H9 (cell line): ENCODE results near the gene LILRB3. TPM values are rescaled to one million over a fixed set of nuclear protein-coding genes. Genes with fewer than 3 reads are reported as not detected.
A peak's percentile ranks its signal among the peaks of the same experiment; 100 is the strongest.
"Not testable (repeated sequence)": the region's sequence is repeated elsewhere in the genome, so short reads cannot be mapped to it uniquely, and the experiment has no call there.

Experiments
- DNase-seq: peaks from one replicate; pipeline ENCODE4 v3.0.0-alpha.2; 2017
- H2AFZ ChIP-seq: one replicate; pipeline ENCODE4 v1.6.1; 2013; ENCODE audit warnings: mild to moderate bottlenecking, low read length, control low read depth, moderate library complexity
- H2AK5ac ChIP-seq: 2 replicates; pipeline ENCODE4 v1.6.1; 2013; ENCODE audit warnings: low read length, control low read depth, mixed read lengths; ENCODE audit not compliant: insufficient read length
- H2BK120ac ChIP-seq: one replicate; pipeline ENCODE4 v1.6.1; 2013; ENCODE audit warnings: low read depth, mild to moderate bottlenecking, low read length, control low read depth, inconsistent platforms; ENCODE audit not compliant: poor library complexity, severe bottlenecking
- H2BK12ac ChIP-seq: 2 replicates; pipeline ENCODE4 v1.6.1; 2013; ENCODE audit warnings: low read length, control low read depth, mixed read lengths, low read depth; ENCODE audit not compliant: insufficient read length
- H2BK15ac ChIP-seq: 2 replicates; pipeline ENCODE4 v1.6.1; 2013; ENCODE audit warnings: low read depth, low read length, control low read depth
- H2BK20ac ChIP-seq: one replicate; pipeline ENCODE4 v1.6.1; 2013; ENCODE audit warnings: low read depth, mild to moderate bottlenecking, low read length, control low read depth, inconsistent platforms; ENCODE audit not compliant: poor library complexity, severe bottlenecking
- H2BK5ac ChIP-seq: 2 replicates; pipeline ENCODE4 v1.6.1; 2013; ENCODE audit warnings: low read length, control low read depth, mixed read lengths; ENCODE audit not compliant: insufficient read length
- H3K14ac ChIP-seq: 2 replicates; pipeline ENCODE4 v1.6.1; 2013; ENCODE audit warnings: low read length, control low read depth; ENCODE audit not compliant: insufficient read depth
- H3K18ac ChIP-seq: 2 replicates; pipeline ENCODE4 v1.6.1; 2013; ENCODE audit warnings: low read depth, mild to moderate bottlenecking, mixed read lengths, low read length, control low read depth; ENCODE audit not compliant: insufficient read length
- H3K23ac ChIP-seq: 2 replicates; pipeline ENCODE4 v1.6.1; 2013; ENCODE audit warnings: low read length, control low read depth, mixed read lengths, low read depth; ENCODE audit not compliant: insufficient read length
- H3K23me2 ChIP-seq: 2 replicates; pipeline ENCODE4 v1.6.1; 2013; ENCODE audit warnings: low read depth, mild to moderate bottlenecking, mixed read lengths, low read length, control low read depth; ENCODE audit not compliant: insufficient read length, poor library complexity, severe bottlenecking
- H3K27ac ChIP-seq: 2 replicates; pipeline ENCODE4 v1.5.1; 2013; ENCODE audit warnings: low read length, control low read depth, mixed read lengths, low read depth; ENCODE audit not compliant: insufficient read length
- H3K27me3 ChIP-seq: 2 replicates; pipeline ENCODE4 v1.6.1; 2013; ENCODE audit warnings: low read length, control low read depth, inconsistent platforms; ENCODE audit not compliant: insufficient read depth
- H3K4ac ChIP-seq: 2 replicates; pipeline ENCODE4 v1.6.1; 2013; ENCODE audit warnings: low read depth, mild to moderate bottlenecking, control low read depth, inconsistent platforms, low read length, moderate library complexity
- H3K4me1 ChIP-seq: 2 replicates; pipeline ENCODE4 v1.6.1; 2013; ENCODE audit warnings: low read length, control low read depth, inconsistent platforms; ENCODE audit not compliant: insufficient read depth
- H3K4me2 ChIP-seq: 2 replicates; pipeline ENCODE4 v1.6.1; 2013; ENCODE audit warnings: low read length, control low read depth, mixed read lengths; ENCODE audit not compliant: insufficient read length, insufficient read depth
- H3K56ac ChIP-seq: 2 replicates; pipeline ENCODE4 v1.6.1; 2013; ENCODE audit warnings: low read depth, mild to moderate bottlenecking, mixed read lengths, low read length, control low read depth; ENCODE audit not compliant: insufficient read length
- H3K79me1 ChIP-seq: 2 replicates; pipeline ENCODE4 v1.6.1; 2013; ENCODE audit warnings: low read depth, mild to moderate bottlenecking, moderate library complexity, low read length, control low read depth, inconsistent platforms; ENCODE audit not compliant: insufficient read depth, poor library complexity, severe bottlenecking
- H3K79me2 ChIP-seq: 2 replicates; pipeline ENCODE4 v1.6.1; 2013; ENCODE audit warnings: low read length, control low read depth, inconsistent platforms; ENCODE audit not compliant: insufficient read depth
- H3K9ac ChIP-seq: 2 replicates; pipeline ENCODE4 v1.6.1; 2013; ENCODE audit warnings: low read length, control low read depth, mixed read lengths; ENCODE audit not compliant: insufficient read length; ENCODE audit errors: extremely low read depth
- H3K9me3 ChIP-seq: one replicate; pipeline ENCODE4 v1.6.1; 2013; ENCODE audit warnings: low read depth, low read length, inconsistent platforms; ENCODE audit not compliant: control insufficient read depth
- H3T11ph ChIP-seq: one replicate; pipeline ENCODE4 v1.6.1; 2013; ENCODE audit warnings: mild to moderate bottlenecking, low read length, control low read depth, inconsistent platforms
- H4K20me1 ChIP-seq: one replicate; pipeline ENCODE4 v1.6.1; 2013; ENCODE audit not compliant: control insufficient read depth, insufficient read length, insufficient read depth
- H4K5ac ChIP-seq: 2 replicates; pipeline ENCODE4 v1.6.1; 2013; ENCODE audit warnings: low read depth, mild to moderate bottlenecking, mixed read lengths, low read length, control low read depth; ENCODE audit not compliant: insufficient read length
- H4K8ac ChIP-seq: replicated peaks from 2 replicates; pipeline ENCODE4 v1.6.1; 2013; ENCODE audit warnings: low read length, control low read depth, mixed read lengths, low read depth; ENCODE audit not compliant: insufficient read length
- H4K91ac ChIP-seq: 2 replicates; pipeline ENCODE4 v1.6.1; 2013; ENCODE audit warnings: low read depth, mild to moderate bottlenecking, moderate library complexity, mixed read lengths, low read length, control low read depth; ENCODE audit not compliant: insufficient read length
- H3K27ac Mint-ChIP-seq, 3 experiments: 2 replicates in 2 of 3; 3 replicates in 1 of 3; pipeline ENCODE4 v1.8.0; 2020 to 2021; ENCODE audit warnings: mixed read lengths in 3 of 3, mild to moderate bottlenecking in 1 of 3, moderate library complexity in 1 of 3
- H3K27me3 Mint-ChIP-seq: 2 replicates; pipeline ENCODE4 v1.8.0; 2021; ENCODE audit warnings: low read depth, mild to moderate bottlenecking, moderate library complexity, mixed read lengths
- H3K36me3 Mint-ChIP-seq, 3 experiments: 2 replicates in 2 of 3; 3 replicates in 1 of 3; pipeline ENCODE4 v1.8.0; 2020 to 2021; ENCODE audit warnings: low read depth in 3 of 3, mixed read lengths in 3 of 3; ENCODE audit not compliant: insufficient read depth in 1 of 3
- H3K4me1 Mint-ChIP-seq, 2 experiments: 2 replicates each; pipeline ENCODE4 v1.8.0; 2020; ENCODE audit warnings: mixed read lengths in 2 of 2
- H3K4me3 Mint-ChIP-seq, 2 experiments: 2 replicates in 1 of 2; 3 replicates in 1 of 2; pipeline ENCODE4 v1.8.0; 2020 to 2021; ENCODE audit warnings: mild to moderate bottlenecking in 2 of 2, mixed read lengths in 2 of 2, moderate library complexity in 1 of 2
- H3K9me3 Mint-ChIP-seq, 2 experiments: 2 replicates in 1 of 2; 3 replicates in 1 of 2; pipeline ENCODE4 v1.8.0; 2020; ENCODE audit warnings: mild to moderate bottlenecking in 2 of 2, mixed read lengths in 2 of 2, moderate library complexity in 1 of 2
- WGBS: extraction: QIAGEN DNeasy Blood & Tissue Kit; methylation state at CpG from one replicate; pipeline ENCODE4 v1.1.7; 2013; ENCODE audit warnings: missing lambda C conversion rate, low lambda C conversion rate, mixed read lengths; ENCODE audit not compliant: insufficient read length; ENCODE audit errors: extremely low coverage; 5-methylcytosine and 5-hydroxymethylcytosine counted together
- long read RNA-seq: library from polyadenylated mRNA; unstranded; transcript quantifications from one replicate; pipeline ENCODE4 v2.0.0, GENCODE V29; 2020
- total RNA-seq: library from RNA; stranded (reverse); gene quantifications from 2 replicates; pipeline ENCODE4 v1.2.1, GENCODE V29; 2021

Gene LILRB3
- not detected in 2 replicates for total RNA-seq
- long read RNA-seq, result 0 reads

- DNase-seq, H2AK5ac ChIP-seq, H3K14ac ChIP-seq, H3K4me1 Mint-ChIP-seq, H3K79me1 ChIP-seq, H3K9me3 ChIP-seq, H3K27ac ChIP-seq, H2BK15ac ChIP-seq, H3K4ac ChIP-seq, H4K8ac ChIP-seq, H2BK20ac ChIP-seq, H2BK120ac ChIP-seq, H2BK5ac ChIP-seq, H3K4me1 ChIP-seq, H3K27me3 ChIP-seq, H3K9me3 Mint-ChIP-seq, H3K18ac ChIP-seq, H3K36me3 Mint-ChIP-seq, H4K20me1 ChIP-seq, H3K23me2 ChIP-seq, H2BK12ac ChIP-seq, H3K79me2 ChIP-seq, H2AFZ ChIP-seq, H3K9ac ChIP-seq, H3K23ac ChIP-seq, H3K56ac ChIP-seq, H4K91ac ChIP-seq, H4K5ac ChIP-seq, H3T11ph ChIP-seq, H3K4me3 Mint-ChIP-seq, H3K4me2 ChIP-seq: not testable (repeated sequence)
- WGBS, result no CpG with 5 or more reads among the region's 16 CpGs
- Mint-ChIP-seq H3K27me3 (peaks cover 29% of the 10 kb centered on the region), H3K27ac (peak within 1 kb of the TSS in 1 of 3 experiments; percentile 87; a peak in 1 of 7 replicates)
Measured at GRCh38 chr19:54222474-54223276, at the start of gene LILRB3. Gene LILRB3 (minus strand): TSS chr19:54223007. CDS start chr19:54222976, 31 bp downstream.

- H3K4me2 ChIP-seq, H3K27ac Mint-ChIP-seq: not testable (repeated sequence)
- H3K27me3 Mint-ChIP-seq, result peaks cover 54% of the 10 kb centered on the region
Measured at GRCh38 chr19:54272181-54272580, 49.4 kb upstream of the LILRB3 start.

More at GRCh38 chr19:54272181-54272580, 49.4 kb upstream of the LILRB3 start:
- H4K5ac ChIP-seq, H3K23me2 ChIP-seq, H3K4me1 Mint-ChIP-seq, H4K8ac ChIP-seq, H3K27ac ChIP-seq, H2BK15ac ChIP-seq, H4K20me1 ChIP-seq, H3K27me3 ChIP-seq, H2AK5ac ChIP-seq, DNase-seq, H2BK20ac ChIP-seq, H3K79me2 ChIP-seq, H3K23ac ChIP-seq, H3K4me3 Mint-ChIP-seq, H3T11ph ChIP-seq, H4K91ac ChIP-seq, H3K56ac ChIP-seq, H3K4me1 ChIP-seq, H3K36me3 Mint-ChIP-seq, H3K18ac ChIP-seq, H2BK12ac ChIP-seq, H2AFZ ChIP-seq, H2BK5ac ChIP-seq, H2BK120ac ChIP-seq, H3K79me1 ChIP-seq, H3K4ac ChIP-seq, H3K14ac ChIP-seq, H3K9me3 ChIP-seq, H3K9ac ChIP-seq: not testable (repeated sequence)
- WGBS, result no CpG with 5 or more reads among the region's 5 CpGs
- peaks cover 0 to 35% of the 10 kb centered on the region in 2 experiments; a peak in 2 of 5 replicates for H3K9me3 Mint-ChIP-seq
